Measurements from ENCODE around the gene EIF3M. TPM values are rescaled to one million over a fixed set of nuclear protein-coding genes. Genes with fewer than 3 reads are reported as not detected.
"Not testable (repeated sequence)": the region's sequence is repeated elsewhere in the genome, so short reads cannot be mapped to it uniquely, and the experiment has no call there.

EIF3M gene
- total RNA-seq, 4 donors from 2014 or later = 34.4 to 235 (median 147) TPM

DNA sequence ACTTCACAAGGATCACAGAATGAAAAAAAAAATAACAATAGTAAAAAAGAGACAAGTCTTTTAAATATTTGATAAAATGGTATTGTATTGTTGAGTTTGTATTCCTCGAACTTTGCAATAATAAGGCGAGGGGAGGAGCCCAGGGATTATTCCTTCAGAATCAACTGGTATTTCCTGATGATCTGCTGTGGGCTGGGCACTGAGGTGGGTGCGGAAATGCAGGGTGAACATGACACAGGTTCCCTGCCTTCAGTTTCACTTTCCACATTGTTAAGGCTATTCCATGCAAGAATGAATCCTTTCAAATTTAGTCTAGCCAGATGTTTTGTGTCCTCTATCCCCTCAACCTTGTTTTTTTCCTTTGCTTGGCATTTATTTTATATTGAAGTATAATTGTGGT lies 2.1 kb upstream of the EIF3M start:
- 79 to 80% methylated on average over 3 of the region's 3 CpGs for WGBS, 2 donors (ENCODE audit: low coverage in 1 of 2)
- in situ Hi-C loops (cut with MboI; ENCODE audit: low pct_ligation_motif_present in 1 of 4, low pct_unique_long_range_greater_than_20kb in 1 of 4, low sequenced_read_pairs in 3 of 4) = no loop called here

DNA sequence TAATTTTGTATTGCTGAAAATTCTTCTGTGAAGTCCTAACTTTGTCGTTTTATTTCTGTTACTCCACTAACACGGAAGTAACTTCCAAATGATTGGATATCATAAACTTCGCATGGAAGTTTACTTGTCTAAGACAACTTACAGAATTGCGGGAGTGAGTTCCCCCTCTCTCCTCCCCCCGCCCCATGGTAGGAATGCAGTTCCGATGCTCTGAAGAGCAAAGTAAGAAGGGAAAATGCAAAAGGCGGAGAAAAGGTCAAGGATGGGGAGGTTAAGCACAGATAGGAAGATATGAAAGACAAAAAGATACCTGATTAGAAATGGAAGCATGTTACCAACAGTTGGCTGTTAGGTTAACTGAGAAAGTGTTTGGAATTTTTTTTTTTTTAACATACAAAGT lies 1.3 kb downstream of the EIF3M start:
- no peaks in the 10 kb centered on the region for H3K9me3 ChIP-seq
- WGBS, 2 donors (ENCODE audit: low coverage in 1 of 2) = 3 to 5% methylated on average over 7 of the region's 7 CpGs
- peaks cover 0 to 13% (median 4%) of the 10 kb centered on the region in 4 donors for H3K36me3 ChIP-seq
- intact Hi-C loops (cut with DNase I; ENCODE audit: low total_unique reads) = no loop called here
- in situ Hi-C loops (cut with MboI; ENCODE audit: low pct_ligation_motif_present in 1 of 4, low pct_unique_long_range_greater_than_20kb in 1 of 4, low sequenced_read_pairs in 3 of 4) = no loop called here
- peak overlapping the region; percentile 88 to 94 (median 92) for H3K27ac ChIP-seq
- peak overlapping the region; percentile 62 to 96 (median 88) for H3K4me3 ChIP-seq
- peaks cover 0 to 23% (median 11%) of the 10 kb centered on the region in 4 donors for H3K4me1 ChIP-seq
- DNase-seq = no peak
- no peaks in the 10 kb centered on the region for H3K27me3 ChIP-seq
- TF ChIP-seq POLR2A (IDR thresholded peaks at IDR 0.05) (no peak), EP300 (IDR thresholded peaks at IDR 0.05; ENCODE audit: low read depth) (no peak), POLR2AphosphoS5 (IDR thresholded peaks at IDR 0.05) (no peak)
- TF ChIP-seq, protein P1, sequence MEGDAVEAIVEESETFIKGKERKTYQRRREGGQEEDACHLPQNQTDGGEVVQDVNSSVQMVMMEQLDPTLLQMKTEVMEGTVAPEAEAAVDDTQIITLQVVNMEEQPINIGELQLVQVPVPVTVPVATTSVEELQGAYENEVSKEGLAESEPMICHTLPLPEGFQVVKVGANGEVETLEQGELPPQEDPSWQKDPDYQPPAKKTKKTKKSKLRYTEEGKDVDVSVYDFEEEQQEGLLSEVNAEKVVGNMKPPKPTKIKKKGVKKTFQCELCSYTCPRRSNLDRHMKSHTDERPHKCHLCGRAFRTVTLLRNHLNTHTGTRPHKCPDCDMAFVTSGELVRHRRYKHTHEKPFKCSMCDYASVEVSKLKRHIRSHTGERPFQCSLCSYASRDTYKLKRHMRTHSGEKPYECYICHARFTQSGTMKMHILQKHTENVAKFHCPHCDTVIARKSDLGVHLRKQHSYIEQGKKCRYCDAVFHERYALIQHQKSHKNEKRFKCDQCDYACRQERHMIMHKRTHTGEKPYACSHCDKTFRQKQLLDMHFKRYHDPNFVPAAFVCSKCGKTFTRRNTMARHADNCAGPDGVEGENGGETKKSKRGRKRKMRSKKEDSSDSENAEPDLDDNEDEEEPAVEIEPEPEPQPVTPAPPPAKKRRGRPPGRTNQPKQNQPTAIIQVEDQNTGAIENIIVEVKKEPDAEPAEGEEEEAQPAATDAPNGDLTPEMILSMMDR (IDR thresholded peaks at IDR 0.05) = no peak

More for the DNA sequence above, 2.1 kb upstream of the EIF3M start:
- no peak for DNase-seq
- no peak for TF ChIP-seq EP300 (IDR thresholded peaks at IDR 0.05; ENCODE audit: low read depth)
- Histone ChIP-seq H3K4me3 (no peak overlapping the region), H3K36me3 (no peaks in the 10 kb centered on the region), H3K4me1 (peaks cover 0 to 20% (median 11%) of the 10 kb centered on the region in 4 donors), H3K27me3 (no peaks in the 10 kb centered on the region), H3K27ac (no peak overlapping the region), H3K9me3 (no peaks in the 10 kb centered on the region)
- intact Hi-C loops (cut with DNase I; ENCODE audit: low total_unique reads) = no loop called here

DNA sequence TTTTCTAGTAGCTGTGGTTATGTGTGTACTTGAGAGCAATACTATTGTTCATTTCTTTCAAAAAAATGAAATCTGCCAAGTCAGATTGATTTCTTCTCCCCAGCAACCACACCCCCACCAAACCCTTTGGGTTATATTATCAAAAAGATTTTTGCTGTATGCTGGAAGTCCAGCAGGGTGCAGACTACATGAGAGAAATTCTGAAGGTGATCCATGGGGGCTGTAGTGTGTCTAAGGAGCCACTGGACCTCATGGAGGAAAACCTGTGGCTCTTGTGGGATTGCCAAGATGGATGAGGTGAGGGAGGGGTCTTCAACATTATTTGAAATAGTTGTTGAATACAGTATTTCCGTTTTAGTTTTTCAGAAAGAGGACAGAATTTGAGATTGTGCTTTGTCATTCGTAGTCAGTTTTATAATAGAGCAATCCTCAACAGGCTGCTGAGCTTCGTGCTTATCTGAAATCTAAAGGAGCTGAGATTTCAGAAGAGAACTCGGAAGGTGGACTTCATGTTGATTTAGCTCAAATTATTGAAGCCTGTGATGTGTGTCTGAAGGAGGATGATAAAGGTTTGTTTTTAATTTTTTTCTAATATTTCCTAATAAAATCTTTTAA lies 3.1 kb downstream of the EIF3M start:
- H3K4me3 ChIP-seq = no peak overlapping the region
- no peak overlapping the region for H3K27ac ChIP-seq
- intact Hi-C loops (cut with DNase I; ENCODE audit: low total_unique reads) (no loop called here), in situ Hi-C loops (cut with MboI; ENCODE audit: low pct_ligation_motif_present in 1 of 4, low pct_unique_long_range_greater_than_20kb in 1 of 4, low sequenced_read_pairs in 3 of 4) (no loop called here)
- no peak for DNase-seq
- TF ChIP-seq POLR2AphosphoS5 (IDR thresholded peaks at IDR 0.05) = no peak
- no peak for TF ChIP-seq EP300 (IDR thresholded peaks at IDR 0.05; ENCODE audit: low read depth)
- TF ChIP-seq POLR2A (IDR thresholded peaks at IDR 0.05) = no peak
- TF ChIP-seq, protein P1 (IDR thresholded peaks at IDR 0.05) = no peak
- WGBS, 2 donors (ENCODE audit: low coverage in 1 of 2) = 66 to 68% methylated on average over 4 of the region's 4 CpGs
- H3K27me3 ChIP-seq = no peaks in the 10 kb centered on the region
- H3K4me1 ChIP-seq = peaks cover 0 to 23% (median 11%) of the 10 kb centered on the region in 4 donors
- no peaks in the 10 kb centered on the region for H3K9me3 ChIP-seq
- peaks cover 0 to 31% (median 10%) of the 10 kb centered on the region in 4 donors for H3K36me3 ChIP-seq

DNA sequence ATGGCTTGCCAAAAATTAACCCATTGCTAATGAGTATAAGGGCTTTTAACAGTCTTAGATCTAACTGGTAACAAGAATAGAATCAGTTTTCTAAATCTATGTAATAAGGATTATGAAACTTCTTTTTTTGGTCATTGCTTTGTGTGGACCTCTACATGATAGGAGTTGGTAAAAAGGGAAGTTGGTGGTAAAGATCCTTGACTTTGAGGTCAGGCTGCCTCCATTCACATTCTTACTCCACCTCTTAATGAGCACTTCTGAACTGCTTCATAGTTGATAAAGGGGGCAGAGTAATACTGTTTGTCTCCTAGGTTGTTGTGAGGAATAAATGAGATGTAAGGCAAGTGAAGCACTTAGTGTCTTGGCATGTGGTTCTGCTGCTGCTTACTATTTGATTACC lies 10.6 kb downstream of the EIF3M start:
- intact Hi-C loops (cut with DNase I; ENCODE audit: low total_unique reads) (no loop called here), in situ Hi-C loops (cut with MboI; ENCODE audit: low pct_ligation_motif_present in 1 of 4, low pct_unique_long_range_greater_than_20kb in 1 of 4, low sequenced_read_pairs in 3 of 4) (no loop called here)
- no peaks in the 10 kb centered on the region for H3K27me3 ChIP-seq
- no peak overlapping the region for H3K27ac ChIP-seq
- no peak for DNase-seq
- peaks cover 0 to 89% (median 36%) of the 10 kb centered on the region in 4 donors for H3K36me3 ChIP-seq
- TF ChIP-seq POLR2AphosphoS5 (IDR thresholded peaks at IDR 0.05) = no peak
- TF ChIP-seq EP300 (IDR thresholded peaks at IDR 0.05; ENCODE audit: low read depth) = no peak
- TF ChIP-seq, protein P1 (IDR thresholded peaks at IDR 0.05) = no peak
- TF ChIP-seq POLR2A (IDR thresholded peaks at IDR 0.05) = no peak
- no peaks in the 10 kb centered on the region for H3K9me3 ChIP-seq
- no peak overlapping the region for H3K4me3 ChIP-seq
- no peaks in the 10 kb centered on the region for H3K4me1 ChIP-seq

DNA sequence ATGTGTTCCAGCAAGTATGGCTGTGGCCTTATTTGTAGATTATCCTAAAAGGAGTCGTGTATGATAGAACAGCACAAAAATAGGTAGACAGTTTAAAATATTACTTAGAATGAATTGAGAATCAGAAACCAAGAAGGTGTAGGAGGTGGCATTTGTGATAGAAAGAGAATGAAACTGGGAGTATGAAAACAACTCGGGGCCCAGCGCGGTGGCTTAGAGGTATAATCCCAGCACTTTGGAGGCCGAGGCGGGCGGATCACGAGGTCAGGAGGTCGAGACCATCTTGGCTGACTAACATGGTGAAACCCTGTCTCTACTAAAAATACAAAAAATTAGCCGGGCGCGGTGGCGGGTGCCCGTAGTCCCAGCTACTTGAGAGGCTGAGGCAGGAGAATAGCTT lies 12.5 kb downstream of the EIF3M start:
- H3K27ac ChIP-seq; H3K27me3 ChIP-seq; H3K4me1 ChIP-seq; in situ Hi-C loops (cut with MboI; ENCODE audit: low pct_ligation_motif_present in 1 of 4, low pct_unique_long_range_greater_than_20kb in 1 of 4, low sequenced_read_pairs in 3 of 4); H3K9me3 ChIP-seq; intact Hi-C loops (cut with DNase I; ENCODE audit: low total_unique reads); DNase-seq; H3K4me3 ChIP-seq: not testable (repeated sequence)
- H3K36me3 ChIP-seq = peaks cover 0 to 92% (median 30%) of the 10 kb centered on the region in 4 donors
- 85 to 91% methylated on average over 5 to 14 of the region's 14 CpGs for WGBS, 2 donors (ENCODE audit: low coverage in 1 of 2)

Measured in transverse colon (tissue), 4 donors.